HAP-1 (cell line): ENCODE data around the gene PLEKHA8.

Experiments used
- DNase-seq, 2 experiments: peaks; one replicate each; pipeline ENCODE4 v3.0.0-alpha.2; 2016 to 2020; ENCODE audit warnings: low spot score in 2 of 2
- H3K27me3 ChIP-seq: fragments of 250-450 bp; sonication (Bioruptor Pico); 2 replicates; pipeline ENCODE4 v1.5.1; 2020; ENCODE audit warnings: low read depth, mild to moderate bottlenecking, moderate library complexity
- H3K36me3 ChIP-seq: fragments of 250-450 bp; sonication (Bioruptor Pico); replicated peaks from 2 replicates; pipeline ENCODE4 v1.5.1; 2020; ENCODE audit warnings: mild to moderate bottlenecking
- H3K4me1 ChIP-seq: fragments of 250-450 bp; sonication (Bioruptor Pico); 2 replicates; pipeline ENCODE4 v1.5.1; 2020; ENCODE audit warnings: mild to moderate bottlenecking
- H3K4me3 ChIP-seq: fragments of 250-450 bp; sonication (Bioruptor Pico); 2 replicates; pipeline ENCODE4 v1.5.1; 2020; ENCODE audit warnings: mild to moderate bottlenecking, moderate library complexity
- H3K9me3 ChIP-seq: fragments of 250-450 bp; sonication (Bioruptor Pico); 2 replicates; pipeline ENCODE4 v1.5.1; 2020; ENCODE audit warnings: mild to moderate bottlenecking, moderate library complexity
- in situ Hi-C: fragments of 300-500 bp; cut with MboI; formaldehyde crosslinking; loops from 3 replicates; pipeline ENCODE4 v1.14.3; 2020; ENCODE audit warnings: low sequenced_read_pairs, inconsistent platforms, mixed read lengths

PLEKHA8 gene

GRCh38 chr7:30136743-30137485 lies 108.7 kb downstream of the PLEKHA8 start:
- H3K4me3 ChIP-seq, result no peak overlapping the region; the same call in 1 of the 2 replicates
- no peaks in the 10 kb centered on the region for H3K36me3 ChIP-seq
- no peaks in the 10 kb centered on the region for H3K9me3 ChIP-seq
- no peak for DNase-seq
- H3K27me3 ChIP-seq, result no peaks in the 10 kb centered on the region
- in situ Hi-C loops, result no loop called here
- peaks cover 10% of the 10 kb centered on the region; the same call in 1 of the 2 replicates for H3K4me1 ChIP-seq

- no peak for DNase-seq
- in situ Hi-C loops, result no loop called here
- Histone ChIP-seq H3K36me3 (no peaks in the 10 kb centered on the region), H3K27me3 (no peaks in the 10 kb centered on the region), H3K4me1 (peaks cover 29% of the 10 kb centered on the region), H3K9me3 (no peaks in the 10 kb centered on the region), H3K4me3 (no peak overlapping the region)
Measured at GRCh38 chr7:30139836-30140384, 111.7 kb downstream of the PLEKHA8 start.

DNA sequence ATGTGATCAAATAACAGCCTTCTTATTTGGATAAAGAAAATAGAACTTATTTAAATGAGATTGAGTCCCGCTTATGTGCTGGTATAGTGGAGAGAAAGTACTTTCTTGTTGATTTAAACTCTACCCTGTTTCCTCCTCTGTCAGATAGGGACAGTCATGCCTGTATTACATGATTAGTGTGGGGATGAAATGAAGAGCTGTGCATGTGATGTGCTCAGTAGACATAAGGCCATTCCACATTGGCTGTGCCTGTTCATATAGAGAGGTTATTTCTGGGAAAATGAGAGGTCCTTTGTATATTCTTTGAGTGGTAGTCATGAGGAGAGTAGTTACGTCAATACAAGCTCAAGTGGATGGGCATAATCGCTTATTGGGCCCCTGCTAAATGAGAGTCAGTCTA lies 112.2 kb downstream of the PLEKHA8 start:
- Histone ChIP-seq H3K4me1 (peaks cover 29% of the 10 kb centered on the region), H3K4me3 (no peak overlapping the region), H3K36me3 (no peaks in the 10 kb centered on the region), H3K9me3 (no peaks in the 10 kb centered on the region), H3K27me3 (no peaks in the 10 kb centered on the region)
- no peak for DNase-seq
- in situ Hi-C loops, result no loop called here

DNA sequence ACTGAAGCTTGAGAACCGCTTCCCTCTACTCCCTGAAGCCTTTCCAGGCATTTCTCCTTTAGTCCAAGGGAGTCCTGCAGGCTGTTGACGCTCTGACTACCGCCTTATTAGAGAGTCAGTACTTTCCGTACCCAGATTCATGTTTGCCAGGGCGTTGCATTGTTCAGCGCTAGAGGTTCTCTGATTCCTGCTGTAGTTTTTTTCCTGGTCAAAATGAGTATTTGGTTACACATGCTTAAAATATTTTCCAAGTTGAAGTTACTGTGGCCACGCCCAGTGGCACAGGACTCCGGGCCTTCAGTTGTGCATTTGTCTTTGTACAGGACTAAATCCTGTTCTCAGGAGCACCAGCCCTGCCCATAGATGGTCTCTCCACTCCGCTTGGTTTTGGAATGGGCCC lies 114.5 kb downstream of the PLEKHA8 start:
- peak; percentile 3 to 35 for DNase-seq
- no peak overlapping the region for H3K4me3 ChIP-seq
- H3K27me3 ChIP-seq, result no peaks in the 10 kb centered on the region
- H3K4me1 ChIP-seq, result peaks cover 24% of the 10 kb centered on the region
- no peaks in the 10 kb centered on the region for H3K9me3 ChIP-seq
- in situ Hi-C loops, result no loop called here
- H3K36me3 ChIP-seq, result no peaks in the 10 kb centered on the region

- peak; percentile 60 to 75 for DNase-seq
- H3K4me3 ChIP-seq, result no peak overlapping the region
- H3K9me3 ChIP-seq, result no peaks in the 10 kb centered on the region
- no peaks in the 10 kb centered on the region for H3K36me3 ChIP-seq
- in situ Hi-C loops, result no loop called here
- peaks cover 24% of the 10 kb centered on the region for H3K4me1 ChIP-seq
- no peaks in the 10 kb centered on the region for H3K27me3 ChIP-seq
Measured at GRCh38 chr7:30143748-30144251, 115.6 kb downstream of the PLEKHA8 start.

DNA sequence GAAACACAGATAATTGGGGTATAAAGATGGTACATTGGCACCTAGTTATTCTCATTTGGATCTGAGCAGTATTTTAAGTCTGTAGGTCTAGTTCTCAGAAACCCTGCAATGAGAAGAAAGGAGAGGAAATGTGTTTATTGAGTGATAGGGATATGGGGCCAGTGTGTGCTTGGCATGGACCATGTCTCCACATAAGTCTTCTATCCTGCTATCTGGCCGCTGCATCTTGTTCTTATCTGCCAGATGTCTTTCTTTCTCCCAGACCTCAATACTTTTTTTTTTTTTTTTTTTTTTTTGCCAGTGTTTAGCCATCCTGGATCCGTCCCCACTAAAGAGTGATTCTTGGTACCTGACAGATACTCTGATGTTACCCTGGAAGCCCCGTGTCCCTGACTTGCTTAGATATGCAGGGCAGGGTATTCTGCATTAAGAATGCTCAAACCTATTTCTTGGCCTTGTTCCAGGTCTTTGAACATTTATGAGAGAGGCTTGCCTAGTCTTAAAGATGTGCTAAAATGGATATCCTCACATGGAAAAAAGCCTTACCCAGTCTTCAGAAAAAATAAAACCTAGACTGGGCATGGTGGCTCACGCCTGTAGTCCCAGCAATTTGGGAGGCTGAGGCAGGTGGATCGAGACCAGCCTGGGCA lies 116.6 kb downstream of the PLEKHA8 start:
- DNase-seq, result no peak
- Histone ChIP-seq H3K36me3 (no peaks in the 10 kb centered on the region), H3K4me1 (peaks cover 24% of the 10 kb centered on the region), H3K9me3 (no peaks in the 10 kb centered on the region), H3K27me3 (no peaks in the 10 kb centered on the region), H3K4me3 (no peak overlapping the region)
- in situ Hi-C loops, result no loop called here

DNA sequence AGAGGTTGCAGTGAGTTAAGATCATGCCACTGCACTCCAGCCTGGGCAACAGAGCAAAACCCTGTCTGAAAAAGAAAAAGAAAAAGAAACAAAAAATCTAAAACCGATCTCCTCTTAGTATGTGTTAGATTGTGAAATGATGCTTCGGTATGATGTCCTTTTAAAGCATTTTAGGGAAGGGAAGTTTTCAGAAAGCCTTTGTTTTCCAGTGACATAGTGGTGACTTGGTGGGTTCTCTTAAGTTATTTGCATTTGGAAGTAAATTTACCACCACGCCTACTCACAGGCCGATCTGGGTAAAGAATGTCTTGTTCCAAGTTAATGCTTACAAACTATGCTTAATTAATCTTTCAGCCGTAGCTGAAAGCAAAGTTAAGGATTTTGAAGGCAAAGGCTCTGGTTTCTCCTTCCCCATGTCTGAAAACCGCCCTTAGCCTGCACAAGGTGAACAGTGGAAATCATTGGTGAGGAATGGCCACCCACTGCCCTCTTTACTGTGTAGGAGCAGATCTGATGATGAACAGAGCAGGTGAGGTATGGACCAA lies 117.3 kb downstream of the PLEKHA8 start:
- Histone ChIP-seq H3K4me1 (peaks cover 24% of the 10 kb centered on the region), H3K9me3 (no peaks in the 10 kb centered on the region), H3K4me3 (no peak overlapping the region), H3K27me3 (no peaks in the 10 kb centered on the region), H3K36me3 (no peaks in the 10 kb centered on the region)
- no peak for DNase-seq
- in situ Hi-C loops, result no loop called here

DNA sequence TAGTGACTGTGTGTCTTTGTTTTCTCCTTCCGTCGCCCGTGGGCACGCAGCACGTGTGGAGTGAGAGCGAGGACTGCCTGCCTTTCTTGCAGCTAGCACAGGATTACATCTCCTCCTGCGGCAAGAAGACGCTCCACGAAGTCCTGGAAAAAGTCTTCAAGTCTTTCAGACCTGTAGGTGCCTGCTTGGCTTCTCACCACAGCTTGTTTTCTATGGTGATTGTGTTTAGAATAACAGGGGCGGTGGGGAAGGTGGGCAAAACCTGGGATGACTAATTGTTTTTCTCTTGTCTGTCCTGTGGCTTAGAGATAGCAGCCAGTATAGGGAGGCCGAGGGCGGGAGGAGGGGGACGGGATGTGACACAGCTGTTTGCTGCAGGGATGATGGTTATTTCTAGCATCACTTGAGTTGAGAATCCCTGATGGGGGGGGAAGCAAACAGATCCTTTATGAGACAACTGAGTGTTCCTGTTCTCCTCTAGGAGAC lies 118.0 kb downstream of the PLEKHA8 start:
- Histone ChIP-seq H3K27me3 (no peaks in the 10 kb centered on the region), H3K9me3 (no peaks in the 10 kb centered on the region), H3K36me3 (no peaks in the 10 kb centered on the region), H3K4me3 (no peak overlapping the region), H3K4me1 (peaks cover 24% of the 10 kb centered on the region)
- no peak for DNase-seq
- in situ Hi-C loops, result no loop called here

DNA sequence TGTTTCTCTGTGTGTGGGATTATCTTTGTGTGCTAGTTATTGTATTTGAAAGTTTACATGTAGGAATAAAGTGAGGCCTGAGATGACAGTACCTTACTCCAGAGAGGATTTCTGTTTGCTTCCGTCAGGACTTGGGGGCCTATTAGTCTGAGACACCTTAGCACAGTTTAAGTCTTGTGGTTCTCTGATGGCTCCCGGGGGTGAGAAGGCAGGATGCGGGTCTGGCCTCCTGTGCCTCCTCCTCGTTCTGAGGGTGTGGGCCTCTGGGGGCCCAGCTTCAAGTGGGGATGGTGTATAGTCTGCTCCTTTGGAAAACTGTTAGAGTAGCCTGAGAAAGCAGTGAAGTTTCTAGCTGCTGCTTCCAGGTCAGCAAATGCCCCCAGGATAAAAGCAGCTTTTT lies 119.0 kb downstream of the PLEKHA8 start:
- H3K4me3 ChIP-seq, result no peak overlapping the region

GRCh38 chr7:30147785-30148184 lies 119.6 kb downstream of the PLEKHA8 start:
- in situ Hi-C loops, result no loop called here
- H3K9me3 ChIP-seq, result no peaks in the 10 kb centered on the region
- no peaks in the 10 kb centered on the region for H3K27me3 ChIP-seq
- H3K4me3 ChIP-seq, result no peak overlapping the region
- peaks cover 18% of the 10 kb centered on the region for H3K4me1 ChIP-seq
- no peaks in the 10 kb centered on the region for H3K36me3 ChIP-seq
- DNase-seq, result no peak

More for the DNA sequence above, 119.0 kb downstream of the PLEKHA8 start:
- H3K36me3 ChIP-seq, result no peaks in the 10 kb centered on the region
- peaks cover 24% of the 10 kb centered on the region for H3K4me1 ChIP-seq
- H3K9me3 ChIP-seq, result no peaks in the 10 kb centered on the region
- no peaks in the 10 kb centered on the region for H3K27me3 ChIP-seq
- no peak for DNase-seq
- in situ Hi-C loops, result no loop called here

DNA sequence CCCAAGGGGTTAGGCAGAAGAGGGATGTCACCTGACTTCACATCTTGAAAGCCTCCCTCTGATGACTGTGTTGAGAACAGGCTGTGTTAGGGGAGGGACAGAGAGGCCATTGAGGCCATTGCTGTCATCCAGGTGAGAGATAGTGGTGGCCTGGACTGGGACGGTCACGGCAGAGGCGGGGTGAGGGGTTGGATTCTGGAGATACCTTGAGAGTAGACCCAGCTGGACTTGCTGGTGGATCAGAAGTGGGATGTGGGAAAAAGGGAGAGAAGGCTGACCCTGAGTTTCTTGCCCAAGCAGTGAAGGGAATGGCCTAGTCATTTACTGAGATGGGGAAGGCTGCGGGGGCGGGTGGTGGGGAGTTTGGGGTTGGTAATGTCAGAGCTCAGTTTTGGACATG lies 120.2 kb downstream of the PLEKHA8 start:
- H3K36me3 ChIP-seq, result no peaks in the 10 kb centered on the region
- in situ Hi-C loops, result no loop called here
- DNase-seq, result no peak
- H3K9me3 ChIP-seq, result no peaks in the 10 kb centered on the region
- peaks cover 13% of the 10 kb centered on the region for H3K4me1 ChIP-seq
- no peaks in the 10 kb centered on the region for H3K27me3 ChIP-seq
- H3K4me3 ChIP-seq, result no peak overlapping the region

DNA sequence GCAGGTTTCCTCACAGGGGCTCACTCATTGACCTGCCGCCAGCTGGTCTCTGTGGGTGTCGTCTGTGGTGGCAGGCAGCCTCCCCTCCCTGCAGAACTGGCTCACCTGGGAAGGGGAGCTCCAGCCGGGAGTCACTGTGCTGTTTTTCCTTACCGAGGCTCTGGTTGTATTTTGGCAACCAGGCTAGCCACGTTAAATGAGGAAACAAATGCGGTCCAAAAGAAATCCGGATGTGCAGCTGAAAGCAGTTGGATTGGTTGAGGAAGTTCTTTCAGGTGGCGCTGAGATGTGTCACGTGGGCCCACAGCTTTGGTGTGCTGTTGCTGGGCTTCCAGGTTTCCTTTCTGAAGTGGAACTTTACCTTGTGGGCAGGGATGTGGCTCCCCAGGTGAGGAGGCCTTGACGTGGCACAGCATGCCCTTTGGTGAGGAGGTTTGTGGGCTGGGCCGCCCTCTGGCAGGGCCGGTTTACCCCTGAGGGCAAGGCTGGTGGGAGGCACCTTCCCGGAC lies 120.8 kb downstream of the PLEKHA8 start:
- no peak for DNase-seq
- H3K4me3 ChIP-seq, result no peak overlapping the region
- H3K4me1 ChIP-seq, result peaks cover 9% of the 10 kb centered on the region
- no peaks in the 10 kb centered on the region for H3K9me3 ChIP-seq
- in situ Hi-C loops, result no loop called here
- H3K27me3 ChIP-seq, result no peaks in the 10 kb centered on the region
- H3K36me3 ChIP-seq, result peaks cover 2% of the 10 kb centered on the region; the same call in 1 of the 2 replicates

DNA sequence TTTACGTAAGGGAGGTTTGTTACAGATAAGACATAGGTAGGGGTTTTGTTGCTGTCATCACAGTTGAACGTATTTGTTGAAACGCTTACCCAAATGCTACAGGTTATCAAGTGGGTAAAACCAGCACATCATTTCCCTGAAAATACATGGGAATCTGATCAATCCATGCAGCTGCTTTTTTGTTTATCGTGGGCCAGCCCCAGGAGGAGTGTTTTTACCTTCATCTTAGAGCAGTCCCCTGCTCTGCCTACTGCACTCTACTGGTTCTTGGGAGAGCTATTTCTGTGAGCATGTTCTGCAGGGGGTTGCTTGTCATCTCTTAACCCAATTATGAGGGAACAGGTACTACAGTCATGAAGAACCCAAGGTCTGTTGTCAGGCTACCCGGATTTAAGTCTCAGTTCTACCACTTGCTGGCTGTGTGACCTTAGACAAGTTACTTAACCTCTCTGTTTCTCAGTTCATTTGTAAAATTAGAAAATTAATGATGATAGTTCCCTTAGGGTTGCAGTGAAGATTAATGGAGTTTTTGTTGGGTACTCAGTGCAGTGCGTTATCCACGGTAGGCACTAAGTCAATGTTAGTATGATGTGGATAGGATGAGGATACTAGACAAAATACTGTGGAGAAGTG lies 121.5 kb downstream of the PLEKHA8 start:
- in situ Hi-C loops, result loop anchor here (25.0 kb wide), 1 partner anchor 263 kb away; no protein-coding TSS in a partner anchor
- Histone ChIP-seq H3K36me3 (peaks cover 7% of the 10 kb centered on the region; the same call in 1 of the 2 replicates), H3K4me1 (peaks cover 2% of the 10 kb centered on the region), H3K4me3 (no peak overlapping the region), H3K9me3 (no peaks in the 10 kb centered on the region), H3K27me3 (no peaks in the 10 kb centered on the region)
- no peak for DNase-seq
